Lower lobe of right lung (tissue), 2 donors: Measurements from ENCODE around the gene PCDHA1. TPM values are rescaled to one million over a fixed set of nuclear protein-coding genes. Genes with fewer than 3 reads are reported as not detected.
"Not testable (repeated sequence)": the region's sequence is repeated elsewhere in the genome, so short reads cannot be mapped to it uniquely, and the experiment has no call there.

Experiments used
- ATAC-seq, 2 donors: fragments of 200-7000 bp; cut with Tn5 transposase; one replicate each; pipeline ENCODE4 v1.9.1; 2020 to 2022; ENCODE audit warnings: mild to moderate bottlenecking in 2 of 2, moderate library complexity in 2 of 2
- DNase-seq: peaks from one replicate; pipeline ENCODE4 v3.0.0-alpha.2; 2020
- H3K27ac ChIP-seq: fragments of 200-600 bp; one replicate; pipeline ENCODE4 v1.8.0; 2022
- H3K27me3 ChIP-seq: fragments of 200-600 bp; one replicate; pipeline ENCODE4 v1.8.0; 2022; ENCODE audit warnings: low read depth
- H3K36me3 ChIP-seq: fragments of 200-600 bp; one replicate; pipeline ENCODE4 v1.8.0; 2022; ENCODE audit warnings: mild to moderate bottlenecking
- H3K4me1 ChIP-seq: fragments of 200-600 bp; one replicate; pipeline ENCODE4 v1.8.0; 2022
- H3K4me3 ChIP-seq: fragments of 200-600 bp; one replicate; pipeline ENCODE4 v1.8.0; 2022; ENCODE audit warnings: mild to moderate bottlenecking
- H3K9me3 ChIP-seq: fragments of 200-600 bp; one replicate; pipeline ENCODE4 v1.8.0; 2022
- intact Hi-C: fragments of 100-400 bp; cut with DNase I; formaldehyde crosslinking; loops from one replicate; pipeline ENCODE4 v1.11.0; 2022
- total RNA-seq: library from RNA; stranded (reverse); fragmentation: NEBNext Ultra II Directional; extraction: Animal tissue kit (Norgen Biotek cat#: 25700); gene quantifications from one replicate; pipeline ENCODE4 v1.2.1, GENCODE V29; 2021
- TF ChIP-seq, protein P1 (sequence below): fragments of 200-600 bp; IDR thresholded peaks from one replicate; pipeline ENCODE4 v1.8.0; 2022; ENCODE audit warnings: antibody characterized with exemption, mild to moderate bottlenecking
- donor health status: DM: no; HTN: yes; CAD: no; lungs with severe emphysema.

The PCDHA1 gene
- total RNA-seq, 1 donor from 2014 or later, result not detected

DNA sequence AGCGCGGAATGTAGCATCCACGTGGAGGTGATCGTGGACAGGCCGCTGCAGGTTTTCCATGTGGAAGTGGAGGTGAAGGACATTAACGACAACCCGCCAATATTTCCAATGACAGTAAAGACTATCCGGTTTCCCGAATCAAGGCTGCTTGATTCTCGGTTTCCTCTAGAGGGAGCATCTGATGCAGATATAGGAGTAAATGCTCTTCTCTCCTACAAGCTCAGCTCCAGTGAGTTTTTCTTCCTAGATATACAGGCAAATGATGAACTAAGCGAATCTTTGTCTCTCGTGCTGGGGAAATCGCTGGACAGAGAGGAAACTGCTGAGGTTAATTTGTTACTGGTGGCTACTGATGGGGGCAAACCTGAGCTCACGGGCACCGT, 9.3 kb downstream of the PCDHA1 start:
- Histone ChIP-seq H3K36me3 (no peaks in the 10 kb centered on the region), H3K9me3 (peaks cover 30% of the 10 kb centered on the region), H3K4me3 (peak overlapping the region; percentile 17), H3K27ac (no peak overlapping the region), H3K4me1 (no peaks in the 10 kb centered on the region), H3K27me3 (no peaks in the 10 kb centered on the region)
- ATAC-seq (no peak), DNase-seq (no peak)
- TF ChIP-seq, protein P1, sequence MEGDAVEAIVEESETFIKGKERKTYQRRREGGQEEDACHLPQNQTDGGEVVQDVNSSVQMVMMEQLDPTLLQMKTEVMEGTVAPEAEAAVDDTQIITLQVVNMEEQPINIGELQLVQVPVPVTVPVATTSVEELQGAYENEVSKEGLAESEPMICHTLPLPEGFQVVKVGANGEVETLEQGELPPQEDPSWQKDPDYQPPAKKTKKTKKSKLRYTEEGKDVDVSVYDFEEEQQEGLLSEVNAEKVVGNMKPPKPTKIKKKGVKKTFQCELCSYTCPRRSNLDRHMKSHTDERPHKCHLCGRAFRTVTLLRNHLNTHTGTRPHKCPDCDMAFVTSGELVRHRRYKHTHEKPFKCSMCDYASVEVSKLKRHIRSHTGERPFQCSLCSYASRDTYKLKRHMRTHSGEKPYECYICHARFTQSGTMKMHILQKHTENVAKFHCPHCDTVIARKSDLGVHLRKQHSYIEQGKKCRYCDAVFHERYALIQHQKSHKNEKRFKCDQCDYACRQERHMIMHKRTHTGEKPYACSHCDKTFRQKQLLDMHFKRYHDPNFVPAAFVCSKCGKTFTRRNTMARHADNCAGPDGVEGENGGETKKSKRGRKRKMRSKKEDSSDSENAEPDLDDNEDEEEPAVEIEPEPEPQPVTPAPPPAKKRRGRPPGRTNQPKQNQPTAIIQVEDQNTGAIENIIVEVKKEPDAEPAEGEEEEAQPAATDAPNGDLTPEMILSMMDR, result no peak
- intact Hi-C loops, result no loop called here

DNA sequence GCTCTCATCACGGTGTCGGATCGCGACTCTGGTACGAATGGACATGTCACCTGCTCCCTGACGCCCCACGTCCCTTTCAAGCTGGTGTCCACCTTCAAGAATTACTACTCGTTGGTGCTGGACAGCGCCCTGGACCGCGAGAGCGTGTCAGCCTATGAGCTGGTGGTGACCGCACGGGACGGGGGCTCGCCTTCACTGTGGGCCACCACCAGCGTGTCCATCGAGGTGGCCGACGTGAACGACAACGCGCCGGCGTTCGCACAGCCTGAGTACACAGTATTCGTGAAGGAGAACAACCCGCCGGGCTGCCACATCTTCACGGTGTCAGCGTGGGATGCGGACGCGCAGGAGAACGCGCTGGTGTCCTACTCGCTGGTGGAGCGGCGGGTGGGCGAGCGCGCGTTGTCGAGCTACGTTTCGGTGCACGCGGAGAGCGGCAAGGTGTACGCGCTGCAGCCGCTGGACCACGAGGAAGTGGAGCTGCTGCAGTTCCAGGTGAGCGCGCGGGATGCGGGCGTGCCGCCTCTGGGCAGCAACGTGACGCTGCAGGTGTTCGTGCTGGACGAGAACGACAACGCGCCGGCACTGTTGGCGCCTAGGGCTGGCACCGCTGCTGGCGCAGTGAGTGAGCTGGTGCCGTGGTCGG, 10.3 kb downstream of the PCDHA1 start:
- H3K27ac ChIP-seq, H3K4me3 ChIP-seq, intact Hi-C loops, DNase-seq, H3K4me1 ChIP-seq, H3K27me3 ChIP-seq, H3K36me3 ChIP-seq, ATAC-seq: not testable (repeated sequence)
- peaks cover 25% of the 10 kb centered on the region for H3K9me3 ChIP-seq

DNA sequence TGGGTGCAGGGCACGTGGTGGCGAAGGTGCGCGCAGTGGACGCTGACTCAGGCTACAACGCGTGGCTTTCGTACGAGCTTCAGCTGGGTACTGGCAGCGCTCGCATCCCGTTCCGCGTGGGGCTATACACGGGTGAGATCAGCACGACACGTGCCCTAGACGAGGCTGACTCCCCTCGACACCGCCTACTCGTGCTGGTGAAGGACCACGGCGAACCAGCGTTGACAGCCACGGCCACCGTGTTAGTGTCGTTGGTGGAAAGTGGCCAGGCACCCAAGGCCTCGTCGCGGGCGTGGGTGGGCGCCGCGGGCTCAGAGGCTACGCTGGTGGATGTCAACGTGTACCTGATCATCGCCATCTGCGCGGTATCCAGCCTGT, 10.8 kb downstream of the PCDHA1 start:
- H3K36me3 ChIP-seq, result no peaks in the 10 kb centered on the region
- H3K4me3 ChIP-seq, result no peak overlapping the region
- H3K9me3 ChIP-seq, result peaks cover 28% of the 10 kb centered on the region
- intact Hi-C loops, result no loop called here
- DNase-seq, result no peak
- ATAC-seq, result no peak
- TF ChIP-seq, protein P1, result no peak
- no peak overlapping the region for H3K27ac ChIP-seq
- no peaks in the 10 kb centered on the region for H3K4me1 ChIP-seq
- no peaks in the 10 kb centered on the region for H3K27me3 ChIP-seq

DNA sequence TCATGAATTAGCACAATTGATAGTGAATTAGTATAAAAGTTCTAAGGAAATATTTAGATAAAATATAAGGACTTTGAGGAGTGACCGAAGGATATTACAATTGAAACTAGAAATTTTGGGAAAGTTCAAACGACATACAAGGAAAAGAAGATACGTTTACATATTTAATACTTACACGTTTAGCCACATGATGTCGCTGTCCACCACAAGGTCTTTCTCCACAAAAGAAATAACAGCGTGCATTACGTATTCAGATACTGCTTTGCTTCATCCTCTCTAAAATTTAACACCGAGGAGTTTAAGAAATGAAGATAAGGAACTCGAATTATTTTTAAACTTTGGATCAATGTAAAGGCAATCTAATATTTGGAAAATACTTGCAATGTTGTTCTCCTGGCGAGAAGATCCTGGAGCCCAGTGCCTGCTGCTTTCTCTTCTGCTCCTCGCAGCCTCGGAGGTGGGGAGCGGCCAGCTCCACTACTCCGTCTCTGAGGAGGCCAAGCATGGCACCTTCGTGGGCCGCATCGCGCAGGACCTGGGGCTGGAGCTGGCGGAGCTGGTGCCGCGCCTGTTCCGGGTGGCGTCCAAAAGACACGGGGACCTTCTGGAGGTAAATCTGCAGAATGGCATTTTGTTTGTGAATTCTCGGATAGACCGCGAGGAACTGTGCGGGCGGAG, 15.0 kb downstream of the PCDHA1 start, which contains the start of gene PCDHA3:
PCDHA3 (plus strand) TSS at position 242 of the 678 bp plus-strand sequence.
- ATAC-seq, result no peak
- intact Hi-C loops, result no loop called here
- H3K27me3 ChIP-seq, result peaks cover 16% of the 10 kb centered on the region
- no peak for DNase-seq
- TF ChIP-seq, protein P1, result no peak
- H3K4me3 ChIP-seq, result peak within 1 kb of the TSS; percentile 39
- no peaks in the 10 kb centered on the region for H3K36me3 ChIP-seq
- no peaks in the 10 kb centered on the region for H3K4me1 ChIP-seq
- H3K9me3 ChIP-seq, result peaks cover 35% of the 10 kb centered on the region
- no peak within 1 kb of the TSS for H3K27ac ChIP-seq

DNA sequence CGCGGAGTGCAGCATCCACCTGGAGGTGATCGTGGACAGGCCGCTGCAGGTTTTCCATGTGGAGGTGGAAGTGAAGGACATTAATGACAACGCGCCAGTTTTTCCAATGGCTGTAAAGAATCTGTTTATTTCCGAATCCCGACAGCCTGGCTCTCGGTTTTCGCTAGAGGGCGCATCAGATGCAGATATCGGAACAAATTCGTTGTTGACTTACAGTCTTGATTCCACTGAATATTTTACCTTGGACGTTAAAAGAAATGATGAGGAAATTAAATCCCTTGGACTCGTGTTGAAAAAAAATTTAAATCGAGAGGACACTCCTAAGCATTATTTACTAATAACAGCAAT, 15.5 kb downstream of the PCDHA1 start:
- Histone ChIP-seq H3K27ac (no peak overlapping the region), H3K4me3 (peak overlapping the region; percentile 39), H3K9me3 (peaks cover 31% of the 10 kb centered on the region), H3K4me1 (no peaks in the 10 kb centered on the region), H3K36me3 (no peaks in the 10 kb centered on the region), H3K27me3 (peaks cover 16% of the 10 kb centered on the region)
- no peak for DNase-seq
- no peak for ATAC-seq
- TF ChIP-seq, protein P1, result peak; percentile 15
- intact Hi-C loops, result no loop called here

DNA sequence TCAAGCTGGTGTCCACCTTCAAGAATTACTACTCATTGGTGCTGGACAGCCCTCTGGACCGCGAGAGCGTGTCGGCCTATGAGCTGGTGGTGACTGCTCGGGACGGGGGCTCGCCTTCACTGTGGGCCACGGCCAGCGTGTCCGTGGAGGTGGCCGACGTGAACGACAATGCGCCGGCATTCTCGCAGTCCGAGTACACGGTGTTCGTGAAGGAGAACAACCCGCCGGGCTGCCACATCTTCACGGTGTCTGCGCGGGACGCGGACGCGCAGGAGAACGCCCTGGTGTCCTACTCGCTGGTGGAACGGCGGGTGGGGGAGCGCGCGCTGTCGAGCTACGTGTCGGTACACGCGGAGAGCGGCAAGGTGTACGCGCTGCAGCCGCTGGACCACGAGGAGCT, 16.4 kb downstream of the PCDHA1 start:
- H3K27ac ChIP-seq, H3K4me3 ChIP-seq, DNase-seq, intact Hi-C loops, H3K36me3 ChIP-seq, ATAC-seq, H3K4me1 ChIP-seq: not testable (repeated sequence)
- H3K9me3 ChIP-seq, result peaks cover 23% of the 10 kb centered on the region
- peaks cover 16% of the 10 kb centered on the region for H3K27me3 ChIP-seq
